NT2/D1 (cell line): ENCODE data around the gene PPP3R1.

Source experiments
- DNase-seq: peaks from one replicate; pipeline ENCODE4 v3.0.0-alpha.2; 2011; ENCODE audit warnings: low read depth, low spot score
- H3K27me3 ChIP-seq: 2 replicates; pipeline ENCODE4 v1.6.0; 2011; ENCODE audit warnings: mild to moderate bottlenecking; ENCODE audit not compliant: insufficient read length, insufficient read depth
- H3K36me3 ChIP-seq: 2 replicates; pipeline ENCODE4 v1.6.1; 2011; ENCODE audit warnings: mild to moderate bottlenecking, low read length, mixed read lengths; ENCODE audit not compliant: insufficient read depth, insufficient read length
- H3K4me1 ChIP-seq: 2 replicates; pipeline ENCODE4 v1.5.1; 2011; ENCODE audit not compliant: insufficient read depth, insufficient read length
- H3K4me3 ChIP-seq: 2 replicates; pipeline ENCODE4 v1.5.1; 2011; ENCODE audit warnings: low read depth; ENCODE audit not compliant: insufficient read length
- H3K9ac ChIP-seq: 2 replicates; pipeline ENCODE4 v1.6.0; 2011; ENCODE audit warnings: low read depth; ENCODE audit not compliant: insufficient read length
- H3K9me3 ChIP-seq: 2 replicates; pipeline ENCODE4 v1.5.1; 2011; ENCODE audit warnings: mild to moderate bottlenecking, low read length; ENCODE audit not compliant: insufficient read depth
- SUZ12 ChIP-seq: IDR thresholded peaks from 2 replicates; pipeline ENCODE4 v1.6.1; 2011; ENCODE audit not compliant: insufficient read length, insufficient read depth; ENCODE audit errors: extremely low read depth
- YY1 ChIP-seq: IDR thresholded peaks from 2 replicates; pipeline ENCODE4 v1.6.1; 2011; ENCODE audit not compliant: insufficient read length, insufficient read depth
- ZNF274 ChIP-seq: IDR thresholded peaks from 2 replicates; pipeline ENCODE4 v1.6.1; 2011; ENCODE audit warnings: mild to moderate bottlenecking, low read depth, low read length

The PPP3R1 gene

GRCh38 chr2:68238955-68239822 lies 13.1 kb downstream of the PPP3R1 start:
- Histone ChIP-seq H3K27me3 (no peaks in the 10 kb centered on the region), H3K36me3 (no peaks in the 10 kb centered on the region), H3K4me3 (no peak overlapping the region), H3K4me1 (no peaks in the 10 kb centered on the region), H3K9me3 (no peaks in the 10 kb centered on the region), H3K9ac (no peak overlapping the region)
- no peak for DNase-seq
- TF ChIP-seq YY1 = no peak
- TF ChIP-seq SUZ12 = no peak

- Histone ChIP-seq H3K9ac (no peak overlapping the region), H3K27me3 (no peaks in the 10 kb centered on the region), H3K4me3 (no peak overlapping the region), H3K4me1 (no peaks in the 10 kb centered on the region), H3K36me3 (no peaks in the 10 kb centered on the region), H3K9me3 (no peaks in the 10 kb centered on the region)
- DNase-seq = no peak
- no peak for TF ChIP-seq SUZ12
- TF ChIP-seq ZNF274 = no peak
- no peak for TF ChIP-seq YY1
Observed at GRCh38 chr2:68237976-68238580, 14.3 kb downstream of the PPP3R1 start.

- Histone ChIP-seq H3K9ac (no peak overlapping the region), H3K4me3 (no peak overlapping the region), H3K4me1 (no peaks in the 10 kb centered on the region), H3K27me3 (no peaks in the 10 kb centered on the region), H3K9me3 (no peaks in the 10 kb centered on the region), H3K36me3 (no peaks in the 10 kb centered on the region)
- no peak for DNase-seq
- TF ChIP-seq SUZ12 = no peak
- TF ChIP-seq YY1 = no peak
- no peak for TF ChIP-seq ZNF274
Observed at GRCh38 chr2:68237404-68237803, 14.9 kb downstream of the PPP3R1 start.

GRCh38 chr2:68236876-68237275 lies 15.5 kb downstream of the PPP3R1 start:
- Histone ChIP-seq H3K36me3 (no peaks in the 10 kb centered on the region), H3K4me1 (no peaks in the 10 kb centered on the region), H3K27me3 (no peaks in the 10 kb centered on the region), H3K9ac (no peak overlapping the region), H3K9me3 (no peaks in the 10 kb centered on the region), H3K4me3 (no peak overlapping the region)
- no peak for DNase-seq
- TF ChIP-seq YY1 (no peak), SUZ12 (no peak)

GRCh38 chr2:68236103-68236734 lies 16.1 kb downstream of the PPP3R1 start:
- Histone ChIP-seq H3K36me3 (no peaks in the 10 kb centered on the region), H3K27me3 (no peaks in the 10 kb centered on the region), H3K4me1 (no peaks in the 10 kb centered on the region), H3K9me3 (no peaks in the 10 kb centered on the region), H3K9ac (no peak overlapping the region), H3K4me3 (no peak overlapping the region)
- DNase-seq = no peak
- no peak for TF ChIP-seq SUZ12
- no peak for TF ChIP-seq ZNF274
- no peak for TF ChIP-seq YY1

GRCh38 chr2:68235090-68235489 lies 17.2 kb downstream of the PPP3R1 start:
- H3K4me1 ChIP-seq = no peaks in the 10 kb centered on the region
- H3K9me3 ChIP-seq = no peaks in the 10 kb centered on the region
- TF ChIP-seq ZNF274 (no peak), YY1 (no peak), SUZ12 (no peak)
- H3K36me3 ChIP-seq = no peaks in the 10 kb centered on the region
- no peak overlapping the region for H3K4me3 ChIP-seq
- no peak overlapping the region for H3K9ac ChIP-seq
- DNase-seq = no peak
- H3K27me3 ChIP-seq = no peaks in the 10 kb centered on the region

GRCh38 chr2:68234405-68234804 lies 17.9 kb downstream of the PPP3R1 start:
- H3K4me3 ChIP-seq = no peak overlapping the region
- H3K9ac ChIP-seq = no peak overlapping the region
- no peak for DNase-seq
- H3K27me3 ChIP-seq = no peaks in the 10 kb centered on the region
- H3K36me3 ChIP-seq = no peaks in the 10 kb centered on the region
- H3K4me1 ChIP-seq = no peaks in the 10 kb centered on the region
- TF ChIP-seq YY1 (no peak), ZNF274 (no peak), SUZ12 (no peak)
- H3K9me3 ChIP-seq = no peaks in the 10 kb centered on the region
